H9 (cell line): Measurements from ENCODE around the gene MARCHF9. TPM values are rescaled to one million over a fixed set of nuclear protein-coding genes. Genes with fewer than 3 reads are reported as not detected.

Experiments
- DNase-seq: peaks from one replicate; pipeline ENCODE4 v3.0.0-alpha.2; 2017
- H2AFZ ChIP-seq: one replicate; pipeline ENCODE4 v1.6.1; 2013; ENCODE audit warnings: mild to moderate bottlenecking, low read length, control low read depth, moderate library complexity
- H2AK5ac ChIP-seq: 2 replicates; pipeline ENCODE4 v1.6.1; 2013; ENCODE audit warnings: low read length, control low read depth, mixed read lengths; ENCODE audit not compliant: insufficient read length
- H2BK120ac ChIP-seq: one replicate; pipeline ENCODE4 v1.6.1; 2013; ENCODE audit warnings: low read depth, mild to moderate bottlenecking, low read length, control low read depth, inconsistent platforms; ENCODE audit not compliant: poor library complexity, severe bottlenecking
- H2BK12ac ChIP-seq: 2 replicates; pipeline ENCODE4 v1.6.1; 2013; ENCODE audit warnings: low read length, control low read depth, mixed read lengths, low read depth; ENCODE audit not compliant: insufficient read length
- H2BK15ac ChIP-seq: 2 replicates; pipeline ENCODE4 v1.6.1; 2013; ENCODE audit warnings: low read depth, low read length, control low read depth
- H2BK20ac ChIP-seq: one replicate; pipeline ENCODE4 v1.6.1; 2013; ENCODE audit warnings: low read depth, mild to moderate bottlenecking, low read length, control low read depth, inconsistent platforms; ENCODE audit not compliant: poor library complexity, severe bottlenecking
- H2BK5ac ChIP-seq: 2 replicates; pipeline ENCODE4 v1.6.1; 2013; ENCODE audit warnings: low read length, control low read depth, mixed read lengths; ENCODE audit not compliant: insufficient read length
- H3K14ac ChIP-seq: 2 replicates; pipeline ENCODE4 v1.6.1; 2013; ENCODE audit warnings: low read length, control low read depth; ENCODE audit not compliant: insufficient read depth
- H3K18ac ChIP-seq: 2 replicates; pipeline ENCODE4 v1.6.1; 2013; ENCODE audit warnings: low read depth, mild to moderate bottlenecking, mixed read lengths, low read length, control low read depth; ENCODE audit not compliant: insufficient read length
- H3K23ac ChIP-seq: 2 replicates; pipeline ENCODE4 v1.6.1; 2013; ENCODE audit warnings: low read length, control low read depth, mixed read lengths, low read depth; ENCODE audit not compliant: insufficient read length
- H3K23me2 ChIP-seq: 2 replicates; pipeline ENCODE4 v1.6.1; 2013; ENCODE audit warnings: low read depth, mild to moderate bottlenecking, mixed read lengths, low read length, control low read depth; ENCODE audit not compliant: insufficient read length, poor library complexity, severe bottlenecking
- H3K27ac ChIP-seq: 2 replicates; pipeline ENCODE4 v1.5.1; 2013; ENCODE audit warnings: low read length, control low read depth, mixed read lengths, low read depth; ENCODE audit not compliant: insufficient read length
- H3K27me3 ChIP-seq: 2 replicates; pipeline ENCODE4 v1.6.1; 2013; ENCODE audit warnings: low read length, control low read depth, inconsistent platforms; ENCODE audit not compliant: insufficient read depth
- H3K4ac ChIP-seq: 2 replicates; pipeline ENCODE4 v1.6.1; 2013; ENCODE audit warnings: low read depth, mild to moderate bottlenecking, control low read depth, inconsistent platforms, low read length, moderate library complexity
- H3K4me1 ChIP-seq: 2 replicates; pipeline ENCODE4 v1.6.1; 2013; ENCODE audit warnings: low read length, control low read depth, inconsistent platforms; ENCODE audit not compliant: insufficient read depth
- H3K4me2 ChIP-seq: 2 replicates; pipeline ENCODE4 v1.6.1; 2013; ENCODE audit warnings: low read length, control low read depth, mixed read lengths; ENCODE audit not compliant: insufficient read length, insufficient read depth
- H3K56ac ChIP-seq: 2 replicates; pipeline ENCODE4 v1.6.1; 2013; ENCODE audit warnings: low read depth, mild to moderate bottlenecking, mixed read lengths, low read length, control low read depth; ENCODE audit not compliant: insufficient read length
- H3K79me1 ChIP-seq: 2 replicates; pipeline ENCODE4 v1.6.1; 2013; ENCODE audit warnings: low read depth, mild to moderate bottlenecking, moderate library complexity, low read length, control low read depth, inconsistent platforms; ENCODE audit not compliant: insufficient read depth, poor library complexity, severe bottlenecking
- H3K79me2 ChIP-seq: 2 replicates; pipeline ENCODE4 v1.6.1; 2013; ENCODE audit warnings: low read length, control low read depth, inconsistent platforms; ENCODE audit not compliant: insufficient read depth
- H3K9ac ChIP-seq: 2 replicates; pipeline ENCODE4 v1.6.1; 2013; ENCODE audit warnings: low read length, control low read depth, mixed read lengths; ENCODE audit not compliant: insufficient read length; ENCODE audit errors: extremely low read depth
- H3K9me3 ChIP-seq: one replicate; pipeline ENCODE4 v1.6.1; 2013; ENCODE audit warnings: low read depth, low read length, inconsistent platforms; ENCODE audit not compliant: control insufficient read depth
- H3T11ph ChIP-seq: one replicate; pipeline ENCODE4 v1.6.1; 2013; ENCODE audit warnings: mild to moderate bottlenecking, low read length, control low read depth, inconsistent platforms
- H4K20me1 ChIP-seq: one replicate; pipeline ENCODE4 v1.6.1; 2013; ENCODE audit not compliant: control insufficient read depth, insufficient read length, insufficient read depth
- H4K5ac ChIP-seq: 2 replicates; pipeline ENCODE4 v1.6.1; 2013; ENCODE audit warnings: low read depth, mild to moderate bottlenecking, mixed read lengths, low read length, control low read depth; ENCODE audit not compliant: insufficient read length
- H4K8ac ChIP-seq: replicated peaks from 2 replicates; pipeline ENCODE4 v1.6.1; 2013; ENCODE audit warnings: low read length, control low read depth, mixed read lengths, low read depth; ENCODE audit not compliant: insufficient read length
- H4K91ac ChIP-seq: 2 replicates; pipeline ENCODE4 v1.6.1; 2013; ENCODE audit warnings: low read depth, mild to moderate bottlenecking, moderate library complexity, mixed read lengths, low read length, control low read depth; ENCODE audit not compliant: insufficient read length
- H3K27ac Mint-ChIP-seq, 3 experiments: 2 replicates in 2 of 3; 3 replicates in 1 of 3; pipeline ENCODE4 v1.8.0; 2020 to 2021; ENCODE audit warnings: mixed read lengths in 3 of 3, mild to moderate bottlenecking in 1 of 3, moderate library complexity in 1 of 3
- H3K27me3 Mint-ChIP-seq: 2 replicates; pipeline ENCODE4 v1.8.0; 2021; ENCODE audit warnings: low read depth, mild to moderate bottlenecking, moderate library complexity, mixed read lengths
- H3K36me3 Mint-ChIP-seq, 3 experiments: 2 replicates in 2 of 3; 3 replicates in 1 of 3; pipeline ENCODE4 v1.8.0; 2020 to 2021; ENCODE audit warnings: low read depth in 3 of 3, mixed read lengths in 3 of 3; ENCODE audit not compliant: insufficient read depth in 1 of 3
- H3K4me1 Mint-ChIP-seq, 2 experiments: 2 replicates each; pipeline ENCODE4 v1.8.0; 2020; ENCODE audit warnings: mixed read lengths in 2 of 2
- H3K4me3 Mint-ChIP-seq, 2 experiments: 2 replicates in 1 of 2; 3 replicates in 1 of 2; pipeline ENCODE4 v1.8.0; 2020 to 2021; ENCODE audit warnings: mild to moderate bottlenecking in 2 of 2, mixed read lengths in 2 of 2, moderate library complexity in 1 of 2
- H3K9me3 Mint-ChIP-seq, 2 experiments: 2 replicates in 1 of 2; 3 replicates in 1 of 2; pipeline ENCODE4 v1.8.0; 2020; ENCODE audit warnings: mild to moderate bottlenecking in 2 of 2, mixed read lengths in 2 of 2, moderate library complexity in 1 of 2
- WGBS: extraction: QIAGEN DNeasy Blood & Tissue Kit; methylation state at CpG from one replicate; pipeline ENCODE4 v1.1.7; 2013; ENCODE audit warnings: missing lambda C conversion rate, low lambda C conversion rate, mixed read lengths; ENCODE audit not compliant: insufficient read length; ENCODE audit errors: extremely low coverage; 5-methylcytosine and 5-hydroxymethylcytosine counted together
- total RNA-seq: library from RNA; stranded (reverse); gene quantifications from 2 replicates; pipeline ENCODE4 v1.2.1, GENCODE V29; 2021
- TF ChIP-seq, protein P1 (sequence below): fragments of 200-600 bp; sonication (generic); conservative IDR thresholded peaks from 3 replicates; pipeline ENCODE4 v1.8.0; 2021; ENCODE audit warnings: antibody characterized with exemption, mild to moderate bottlenecking

Gene MARCHF9
- total RNA-seq, 1 experiment from 2014 or later, result 20.5 TPM

- Histone ChIP-seq H3K23me2 (peaks cover 17% of the 10 kb centered on the region), H3K4me1 (peaks cover 2% of the 10 kb centered on the region; the same call in 1 of the 2 replicates), H3K23ac (no peak overlapping the region), H3K56ac (no peak overlapping the region), H3K79me1 (no peaks in the 10 kb centered on the region), H4K8ac (no peak overlapping the region), H2BK15ac (no peak overlapping the region), H3K79me2 (no peaks in the 10 kb centered on the region), H3K4me2 (no peak overlapping the region), H2AK5ac (no peak overlapping the region), H3K9me3 (no peaks in the 10 kb centered on the region), H4K91ac (no peak overlapping the region), H3K14ac (no peak overlapping the region), H2BK20ac (no peak overlapping the region), H3K9ac (no peak overlapping the region), H3K4ac (no peak overlapping the region), H2AFZ (no peak overlapping the region), H3K27ac (no peak overlapping the region), H2BK5ac (no peak overlapping the region), H3K18ac (no peak overlapping the region), H2BK12ac (no peak overlapping the region), H3K27me3 (peaks cover 43% of the 10 kb centered on the region), H2BK120ac (no peak overlapping the region), H3T11ph (no peak overlapping the region), H4K5ac (no peak overlapping the region), H4K20me1 (no peaks in the 10 kb centered on the region)
- Mint-ChIP-seq H3K27me3 (peaks cover 71% of the 10 kb centered on the region), H3K36me3 (peaks cover 0 to 4% (median 0%) of the 10 kb centered on the region in 3 experiments; a peak in 3 of 7 replicates), H3K4me3 (0 out of 5 replicates have a peak overlapping the region, but pooled peaks of 1 of the 2 experiments have one; percentile 13), H3K4me1 (peaks cover 27 to 28% of the 10 kb centered on the region in 2 experiments), H3K27ac (no peak overlapping the region), H3K9me3 (no peaks in the 10 kb centered on the region; a peak in 1 of 5 replicates)
- no CpG with 5 or more reads among the region's 5 CpGs for whole genome bisulfite sequencing
- TF ChIP-seq, protein P1, sequence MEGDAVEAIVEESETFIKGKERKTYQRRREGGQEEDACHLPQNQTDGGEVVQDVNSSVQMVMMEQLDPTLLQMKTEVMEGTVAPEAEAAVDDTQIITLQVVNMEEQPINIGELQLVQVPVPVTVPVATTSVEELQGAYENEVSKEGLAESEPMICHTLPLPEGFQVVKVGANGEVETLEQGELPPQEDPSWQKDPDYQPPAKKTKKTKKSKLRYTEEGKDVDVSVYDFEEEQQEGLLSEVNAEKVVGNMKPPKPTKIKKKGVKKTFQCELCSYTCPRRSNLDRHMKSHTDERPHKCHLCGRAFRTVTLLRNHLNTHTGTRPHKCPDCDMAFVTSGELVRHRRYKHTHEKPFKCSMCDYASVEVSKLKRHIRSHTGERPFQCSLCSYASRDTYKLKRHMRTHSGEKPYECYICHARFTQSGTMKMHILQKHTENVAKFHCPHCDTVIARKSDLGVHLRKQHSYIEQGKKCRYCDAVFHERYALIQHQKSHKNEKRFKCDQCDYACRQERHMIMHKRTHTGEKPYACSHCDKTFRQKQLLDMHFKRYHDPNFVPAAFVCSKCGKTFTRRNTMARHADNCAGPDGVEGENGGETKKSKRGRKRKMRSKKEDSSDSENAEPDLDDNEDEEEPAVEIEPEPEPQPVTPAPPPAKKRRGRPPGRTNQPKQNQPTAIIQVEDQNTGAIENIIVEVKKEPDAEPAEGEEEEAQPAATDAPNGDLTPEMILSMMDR, result no peak
- DNase-seq, result peak; percentile 37
These were observed 14.1 kb upstream of the MARCHF9 start for GRCh38 chr12:57740656-57741412.
